GM11168 (cell line): ENCODE measurements around the gene PAQR6.

Experiments used
- in situ Hi-C: fragments of 300-500 bp; cut with MboI; formaldehyde crosslinking; loops from one replicate; pipeline ENCODE4 v1.12.0; 2022; ENCODE audit warnings: low sequenced_read_pairs; ENCODE audit not compliant: unreplicated experiment

PAQR6 gene

GRCh38 chr1:156247460-156248322 lies at the start of gene PAQR6:
Gene PAQR6 (minus strand): TSS chr1:156248056. CDS start chr1:156246731, 1,325 bp downstream.
- in situ Hi-C loops, result no loop called here

GRCh38 chr1:156295391-156295947 lies 47.6 kb upstream of the PAQR6 start, which contains the start of gene GLMP:
Gene GLMP (minus strand): TSS chr1:156295679. CDS start chr1:156295645, 34 bp downstream.
- in situ Hi-C loops, result no loop called here

- in situ Hi-C loops, result no loop called here
These were observed 46.0 kb upstream of the PAQR6 start for GRCh38 chr1:156293895-156294294.

GRCh38 chr1:156293098-156293434 lies 45.2 kb upstream of the PAQR6 start:
- in situ Hi-C loops, result no loop called here

- in situ Hi-C loops, result no loop called here
These were observed 43.6 kb upstream of the PAQR6 start for GRCh38 chr1:156291226-156292061.

GRCh38 chr1:156289857-156290256 lies 42.0 kb upstream of the PAQR6 start:
- in situ Hi-C loops, result no loop called here

- in situ Hi-C loops, result no loop called here
These were observed 38.2 kb upstream of the PAQR6 start for GRCh38 chr1:156286061-156286460.

GRCh38 chr1:156285437-156285836 lies 37.6 kb upstream of the PAQR6 start:
- in situ Hi-C loops, result no loop called here

- in situ Hi-C loops, result no loop called here
These were observed 36.9 kb upstream of the PAQR6 start for GRCh38 chr1:156284757-156285156.

GRCh38 chr1:156284112-156284511 lies 36.3 kb upstream of the PAQR6 start, which contains the start of gene TMEM79:
Gene TMEM79 (plus strand): TSS chr1:156284325. CDS start chr1:156285227, 902 bp downstream.
- in situ Hi-C loops, result no loop called here

- in situ Hi-C loops, result no loop called here
These were observed 35.7 kb upstream of the PAQR6 start for GRCh38 chr1:156283521-156283920.

GRCh38 chr1:156282479-156283222 lies 34.8 kb upstream of the PAQR6 start, which contains the start of gene SMG5:
Gene SMG5 (minus strand): TSS chr1:156282825. CDS start chr1:156282680, 145 bp downstream.
- in situ Hi-C loops, result no loop called here

- in situ Hi-C loops, result no loop called here
These were observed 34.0 kb upstream of the PAQR6 start for GRCh38 chr1:156281693-156282478.

GRCh38 chr1:156281281-156281680 lies 33.4 kb upstream of the PAQR6 start:
- in situ Hi-C loops, result no loop called here

- in situ Hi-C loops, result no loop called here
These were observed 32.0 kb upstream of the PAQR6 start for GRCh38 chr1:156279837-156280236.

GRCh38 chr1:156276966-156277381 lies 29.1 kb upstream of the PAQR6 start:
- in situ Hi-C loops, result no loop called here

- in situ Hi-C loops, result no loop called here
These were observed 28.7 kb upstream of the PAQR6 start for GRCh38 chr1:156276532-156276931.

- in situ Hi-C loops, result no loop called here
These were observed 22.5 kb upstream of the PAQR6 start for GRCh38 chr1:156270314-156270713.

GRCh38 chr1:156268336-156268735 lies 20.5 kb upstream of the PAQR6 start:
- in situ Hi-C loops, result no loop called here
